Heart left ventricle (tissue), 13 donors: ENCODE data around the gene ZNF185.

ENCODE experiments used
- CTCF ChIP-seq, 12 donors: fragments of 200-600 bp; sonication (generic) in 4 of 12; IDR thresholded peaks; one replicate each; pipeline versions ENCODE4 v1.5.0 to v1.8.0; 2018 to 2022; ENCODE audit warnings: antibody characterized with exemption in 12 of 12, mild to moderate bottlenecking in 5 of 12
- POLR2A ChIP-seq, 2 donors: fragments of 450-650 bp; IDR thresholded peaks; one replicate each; pipeline ENCODE4 v1.6.1; 2017; ENCODE audit warnings: antibody characterized with exemption in 2 of 2, mild to moderate bottlenecking in 2 of 2, moderate library complexity in 2 of 2
- donor health status: ischemic (EF 13 %, LVEDD 7.1; RV severe dilation, severe dysfunction).
- donor health status: DM: no; HTN: yes; CAD: no.
- donor health status: DM: no; HTN: no; CAD: no.
- donor health status: ischemic (EF 25% LVEDD 6.9; RV normal size, moderate dysfunction).
- donor health status: ischemic (EF 25% LVEDD 5.7; RV mildly dilated, moderate dysfunction).
- donor health status: ischemic (EF 35%, LVEDD 5.7; RV mildly dilated, moderate dysfunction).
- donor health status: nonischemic (EF 11% LVEDD 7.7; RV severe dilation, severe dysfunction).
- donor health status: DM: yes; HTN: yes; CAD: no.
- donor health status: PGD.
- donor health status: ischemic (EF 29% LVEDD 5.4; RV normal size, mild dysfunction).
- donor health status: nonischemic (EF 23%, LVEDD 6.1; RV moderate dilation, normal function).

GRCh38 chrX:152908486-152908885 lies 10.6 kb downstream of the ZNF185 start:
- TF ChIP-seq CTCF (IDR thresholded peaks at IDR 0.05) (no peak), POLR2A (IDR thresholded peaks at IDR 0.05) (no peak)
